ENCODE data around the gene NHLRC2.

NHLRC2 gene

DNA sequence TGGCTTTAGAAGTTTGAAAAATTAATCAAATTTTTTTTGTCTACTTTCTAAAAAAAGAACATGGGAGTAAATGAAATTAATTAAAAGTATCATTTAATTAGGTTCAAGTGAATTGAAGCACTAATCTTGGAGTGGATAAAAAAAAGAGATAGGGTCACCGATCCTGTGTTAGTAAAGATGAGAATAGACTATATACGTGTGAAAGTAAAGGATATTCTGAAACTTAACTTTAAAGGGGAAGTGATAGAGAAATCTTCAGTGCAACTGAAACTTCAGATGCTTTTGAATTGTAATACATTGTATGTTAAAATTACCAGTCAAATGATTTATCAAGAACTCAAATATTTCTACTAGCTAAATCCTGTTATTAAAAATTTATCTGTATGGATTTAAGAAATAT lies 4.8 kb downstream of the NHLRC2 start:
- DNase-seq (ENCODE audit: low spot score) = no peak

DNA sequence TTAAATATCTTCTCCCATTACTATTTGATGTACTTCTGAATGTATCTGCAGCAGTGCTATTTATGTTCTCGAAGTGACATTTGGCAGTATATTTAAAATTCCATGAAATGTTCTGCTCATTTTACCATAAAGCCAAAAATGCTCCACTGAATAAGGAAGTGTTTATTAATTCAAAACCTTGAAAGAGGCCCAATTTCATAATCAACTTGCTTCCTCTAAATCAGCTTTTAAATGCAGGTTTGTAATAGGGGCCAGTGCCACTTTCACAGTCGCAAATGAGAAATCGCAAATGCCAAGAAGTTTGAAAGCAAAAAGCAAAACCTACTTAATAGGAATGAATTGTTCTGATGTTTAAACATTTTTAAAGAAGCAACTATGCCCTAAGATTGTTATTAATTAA lies 11.4 kb downstream of the NHLRC2 start:
- no peak for DNase-seq (ENCODE audit: low spot score)

DNA sequence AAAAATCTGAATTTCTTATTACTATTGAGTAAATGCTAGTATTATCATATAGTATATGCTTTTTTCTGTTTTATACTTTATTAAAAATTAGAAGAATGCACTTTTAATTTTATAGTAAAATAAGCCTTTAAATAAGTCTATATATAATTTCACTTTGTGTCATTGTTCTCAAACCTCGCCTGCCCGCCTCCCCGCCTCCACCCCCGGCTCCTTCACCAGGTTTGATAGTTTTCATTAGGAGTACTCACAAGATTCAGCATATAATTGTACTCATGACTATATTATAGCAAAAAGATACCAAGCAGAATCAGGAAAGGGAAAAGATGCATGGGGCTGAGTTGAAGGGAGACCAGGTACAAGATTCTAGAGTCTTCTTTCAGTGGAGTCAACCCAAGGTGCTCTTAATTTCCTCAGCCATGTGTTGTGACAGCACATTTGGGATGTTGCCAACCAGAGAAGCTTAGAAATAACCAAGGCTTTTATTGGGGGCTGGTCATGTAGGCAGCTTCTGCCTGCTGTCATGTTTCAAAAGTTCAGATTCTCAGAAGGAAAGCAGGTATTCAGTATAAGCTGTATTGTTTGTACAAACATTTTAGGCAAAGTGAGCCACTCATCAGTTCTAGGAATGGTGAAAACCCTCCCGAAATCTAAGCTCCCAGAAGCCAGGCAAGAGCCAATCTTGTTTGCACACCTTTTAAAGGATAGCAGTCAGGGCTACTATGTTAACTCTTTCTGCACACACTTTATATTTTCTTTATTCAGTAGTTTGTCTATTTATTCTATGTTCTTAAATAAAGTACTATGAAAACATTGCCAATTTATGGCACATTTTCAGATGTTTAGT lies 12.3 kb downstream of the NHLRC2 start:
- DNase-seq (ENCODE audit: low spot score) = no peak

DNA sequence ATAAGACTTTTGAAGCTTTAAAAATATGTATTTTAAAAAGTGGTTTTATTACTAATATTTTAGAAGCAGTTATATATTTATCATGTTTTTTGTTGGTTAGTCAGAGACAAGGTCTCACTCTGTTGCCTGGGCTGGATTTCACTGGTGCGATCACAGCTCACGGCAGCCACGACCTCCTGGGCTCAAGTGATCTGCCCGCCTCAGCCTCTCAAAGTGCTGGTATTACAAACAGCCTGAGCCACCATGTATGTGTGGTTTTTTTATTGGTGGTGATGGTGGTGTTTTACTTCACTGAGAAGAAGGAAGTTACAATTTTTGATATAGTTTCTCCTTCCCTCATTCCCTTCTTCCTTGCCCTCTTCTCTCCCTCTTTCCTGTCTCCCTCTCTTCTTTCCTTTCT lies 13.4 kb downstream of the NHLRC2 start:
- no peak for DNase-seq (ENCODE audit: low spot score)

DNA sequence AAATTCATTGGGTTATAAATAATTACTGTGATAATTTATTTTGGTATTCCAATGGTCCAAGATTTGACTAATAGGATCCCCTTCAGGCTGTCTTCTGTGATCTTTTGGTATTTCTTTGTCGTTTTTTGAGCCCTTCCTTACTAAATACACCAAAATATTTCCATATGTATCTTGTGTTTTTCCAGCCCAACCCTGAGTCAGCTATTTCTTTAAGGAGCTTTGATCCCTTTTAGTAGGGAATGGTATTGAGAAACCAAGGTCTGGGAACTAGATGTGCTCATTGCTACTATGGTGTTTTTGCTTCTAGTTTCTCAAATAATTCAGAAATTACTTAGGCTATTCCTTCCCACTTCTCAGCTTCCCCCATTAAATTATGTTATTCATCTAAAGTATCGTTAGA lies 15.3 kb downstream of the NHLRC2 start:
- no peak for DNase-seq (ENCODE audit: low spot score)

DNA sequence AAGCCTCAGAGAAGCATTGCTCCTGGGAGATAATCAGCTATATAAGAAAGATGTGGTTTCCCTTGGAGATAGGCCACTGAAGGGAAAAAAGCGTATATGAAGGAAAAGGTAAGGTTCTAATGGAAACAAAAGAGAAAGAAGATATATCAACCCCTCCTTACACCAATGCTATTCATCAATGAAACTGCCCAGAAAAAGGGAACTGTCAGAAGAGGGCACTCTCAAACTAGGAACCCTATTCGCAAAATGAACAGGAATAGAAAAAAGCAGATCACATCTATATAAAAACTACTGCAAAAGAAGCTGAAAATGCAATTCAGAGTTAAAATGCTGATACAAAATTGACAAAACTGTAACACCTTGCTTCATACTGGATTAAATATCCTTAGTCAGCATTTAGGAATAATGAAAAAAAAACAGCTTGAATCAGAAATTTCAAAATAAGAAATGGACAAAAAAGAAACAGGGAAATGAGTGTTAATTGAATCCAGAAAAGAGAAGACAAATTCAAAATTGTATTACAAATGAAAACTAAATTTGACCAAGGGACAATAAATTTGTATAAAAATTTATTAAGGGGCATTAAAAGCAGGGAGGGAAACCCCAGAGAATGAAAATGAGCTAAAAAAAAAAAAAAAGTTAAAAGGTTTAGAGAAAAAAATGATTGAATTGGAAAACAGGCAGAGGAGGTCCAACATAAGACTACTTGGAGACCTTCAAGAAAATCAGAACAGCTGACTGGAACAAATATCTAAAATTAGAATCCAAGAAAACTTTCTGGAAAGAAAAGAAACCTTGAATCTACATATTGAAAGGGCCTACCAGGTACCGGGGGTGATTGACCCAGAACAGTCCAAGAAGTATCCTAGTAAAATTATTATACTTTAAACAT lies 17.9 kb downstream of the NHLRC2 start:
- DNase-seq (ENCODE audit: low spot score) = no peak

DNA sequence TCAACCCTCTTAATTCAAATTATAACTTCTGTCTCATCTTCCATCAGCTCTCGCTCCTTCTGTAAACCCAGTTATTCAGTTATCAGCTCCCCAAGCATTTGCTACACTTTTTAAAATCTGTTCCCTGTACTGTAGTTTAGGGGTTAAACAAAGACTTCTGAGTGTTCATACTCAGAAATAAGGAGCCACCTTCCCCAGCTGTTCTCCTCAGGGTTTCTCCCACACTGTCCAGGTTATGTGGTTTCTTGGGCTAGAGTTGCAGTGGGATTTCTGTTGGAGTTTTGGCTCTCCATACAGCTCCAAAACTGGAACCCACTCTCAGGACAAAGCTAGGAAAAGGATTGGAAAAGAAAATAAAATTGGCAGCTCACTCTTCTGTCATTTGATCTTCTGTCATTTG lies 20.8 kb downstream of the NHLRC2 start:
- no peak for DNase-seq (ENCODE audit: low spot score)

DNA sequence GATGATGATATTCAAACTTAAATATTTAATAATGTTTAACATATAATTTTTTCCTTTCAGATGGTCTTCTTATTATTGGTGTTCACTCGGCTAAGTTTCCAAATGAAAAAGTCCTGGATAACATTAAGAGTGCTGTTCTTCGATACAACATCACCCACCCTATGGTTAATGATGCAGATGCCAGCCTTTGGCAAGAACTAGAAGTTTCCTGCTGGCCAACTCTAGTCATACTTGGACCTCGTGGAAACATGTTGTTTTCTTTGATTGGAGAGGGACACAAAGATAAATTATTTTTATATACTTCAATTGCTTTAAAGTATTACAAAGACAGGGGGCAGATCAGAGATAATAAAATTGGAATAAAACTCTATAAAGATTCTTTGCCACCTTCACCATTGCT lies 22.0 kb downstream of the NHLRC2 start:
- DNase-seq (ENCODE audit: low spot score) = no peak

DNA sequence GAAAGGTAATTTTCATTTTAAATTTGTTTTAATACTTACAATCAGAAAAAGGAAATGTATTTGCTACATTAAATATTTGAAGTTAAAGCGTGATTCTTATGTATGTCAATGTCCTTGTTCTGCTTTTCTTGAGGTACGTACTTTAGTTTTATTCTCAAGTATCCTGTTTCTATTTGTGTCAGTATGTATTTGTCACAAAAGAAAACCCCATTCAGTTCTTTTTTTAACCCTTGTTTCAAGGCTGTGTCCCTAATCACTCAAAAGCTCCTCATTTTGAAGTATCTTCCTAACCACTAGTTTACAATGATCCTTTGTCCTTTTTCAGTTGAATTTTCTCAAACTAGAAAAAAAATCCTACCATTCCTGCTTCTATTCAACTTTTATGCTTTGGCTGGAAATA lies 25.2 kb downstream of the NHLRC2 start:
- no peak for DNase-seq (ENCODE audit: low spot score)

DNA sequence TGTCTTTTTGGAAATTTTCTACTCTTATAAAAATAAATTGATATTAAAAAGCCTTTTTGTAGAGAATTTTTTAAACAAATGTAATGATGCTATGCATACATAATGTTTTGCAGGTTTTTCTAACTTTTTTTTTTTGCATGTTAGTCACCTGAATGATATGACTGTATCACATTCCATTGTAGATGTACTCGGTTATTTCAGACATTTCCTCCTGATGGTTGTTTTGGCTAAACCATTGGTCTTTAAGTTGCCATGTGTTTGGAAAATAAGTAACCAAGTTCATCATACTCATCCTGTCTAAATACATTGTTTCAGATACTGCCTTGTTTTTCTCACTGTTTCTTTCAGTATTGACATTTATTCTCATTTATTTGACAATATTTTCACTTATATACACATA lies 25.8 kb downstream of the NHLRC2 start:
- DNase-seq (ENCODE audit: low spot score) = peak; percentile 4

DNA sequence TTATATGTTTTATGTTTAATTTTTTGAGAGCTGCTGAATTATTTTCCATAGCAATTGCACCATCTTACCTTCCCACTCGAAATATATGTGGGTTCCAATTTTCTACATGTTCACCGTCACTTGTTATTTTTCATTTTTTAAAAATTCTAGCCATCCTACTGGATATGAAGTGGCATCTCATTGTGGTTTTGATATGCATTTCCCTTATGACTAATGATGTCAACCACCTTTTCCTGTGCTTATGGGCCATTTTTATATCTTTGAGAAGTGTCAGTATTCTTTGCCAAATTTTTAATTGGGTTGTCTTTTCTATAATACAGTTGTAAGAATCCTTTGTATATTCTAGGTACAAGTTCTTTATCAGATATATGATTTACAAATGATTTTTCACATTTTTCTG lies 27.8 kb downstream of the NHLRC2 start:
- DNase-seq (ENCODE audit: low spot score) = no peak

DNA sequence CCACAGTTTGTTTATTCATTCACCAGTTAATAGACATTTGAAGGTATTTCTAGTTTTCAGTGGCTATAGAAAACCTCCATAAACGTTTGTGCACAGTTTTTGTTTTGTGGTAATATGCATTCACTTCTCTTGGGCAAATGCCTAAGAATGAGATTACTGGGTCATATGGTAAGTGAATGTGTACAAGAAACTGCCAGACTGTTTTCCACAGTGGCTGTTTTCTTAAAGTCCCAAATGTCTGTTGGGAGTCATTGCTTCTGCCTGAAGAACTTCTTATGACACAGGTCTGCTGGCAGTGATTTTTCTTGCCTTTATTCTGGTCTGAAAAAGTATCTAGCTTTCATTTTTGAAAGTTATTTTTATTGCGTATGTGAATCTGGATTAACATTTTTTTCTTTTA lies 35.5 kb downstream of the NHLRC2 start:
- no peak for DNase-seq (ENCODE audit: low spot score)

DNA sequence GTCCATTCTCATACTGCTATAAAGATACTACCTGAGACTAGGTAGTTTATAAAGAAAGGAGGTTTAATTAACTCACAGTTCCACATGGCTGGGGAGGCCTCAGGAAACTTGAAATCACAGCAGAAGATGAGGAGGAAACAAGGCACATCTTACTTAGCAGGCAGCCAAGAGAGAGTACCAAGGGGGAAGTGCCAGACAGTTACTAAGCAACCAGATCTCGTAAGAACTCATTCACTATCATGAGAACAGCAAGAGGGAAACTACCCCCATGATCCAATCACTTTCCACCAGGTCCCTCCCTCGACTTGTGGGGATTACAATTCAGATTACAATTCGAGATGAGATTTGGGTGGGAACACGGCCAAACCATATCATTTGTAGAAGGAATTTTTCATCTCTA lies 36.3 kb downstream of the NHLRC2 start:
- DNase-seq (ENCODE audit: low spot score) = no peak

DNA sequence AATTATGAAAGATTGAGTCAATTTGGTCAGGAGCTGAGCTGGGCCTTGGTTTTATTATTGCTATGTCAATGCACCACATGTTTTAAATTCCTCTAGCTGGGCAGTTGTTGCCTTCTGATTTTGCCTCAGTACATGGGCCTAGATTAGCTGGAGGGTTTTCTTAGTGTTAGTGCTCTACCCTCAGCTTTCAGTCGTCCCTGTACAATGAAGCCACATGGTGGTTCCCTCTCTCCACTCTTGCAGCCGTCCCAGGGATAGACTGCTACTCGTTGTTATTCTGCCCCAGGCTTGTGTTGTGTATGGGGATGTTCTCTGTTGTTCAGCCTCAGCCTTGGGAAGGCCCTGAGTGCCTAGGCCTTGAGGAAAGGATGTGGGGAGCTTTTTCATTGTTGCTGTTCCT lies 37.0 kb downstream of the NHLRC2 start:
- DNase-seq (ENCODE audit: low spot score) = no peak

DNA sequence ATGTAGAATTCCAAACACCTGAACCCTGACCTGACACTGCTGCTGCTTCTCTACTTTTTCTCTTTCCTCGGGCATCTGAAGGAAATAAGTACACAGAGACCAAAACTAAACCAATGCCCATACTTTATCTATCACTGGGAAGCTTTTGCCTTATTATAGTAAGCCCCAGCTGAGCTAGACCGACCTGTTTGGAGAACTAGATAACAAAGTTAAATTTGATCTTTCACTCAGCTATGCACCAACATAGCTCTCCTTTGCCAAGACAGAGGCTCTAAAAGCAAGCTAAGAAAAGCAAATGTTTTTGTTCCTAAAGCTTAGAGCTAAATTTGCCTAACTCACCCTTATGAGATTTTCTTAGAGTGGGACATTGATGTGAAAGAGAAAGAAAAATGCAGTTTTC lies 39.1 kb downstream of the NHLRC2 start:
- DNase-seq (ENCODE audit: low spot score) = no peak

DNA sequence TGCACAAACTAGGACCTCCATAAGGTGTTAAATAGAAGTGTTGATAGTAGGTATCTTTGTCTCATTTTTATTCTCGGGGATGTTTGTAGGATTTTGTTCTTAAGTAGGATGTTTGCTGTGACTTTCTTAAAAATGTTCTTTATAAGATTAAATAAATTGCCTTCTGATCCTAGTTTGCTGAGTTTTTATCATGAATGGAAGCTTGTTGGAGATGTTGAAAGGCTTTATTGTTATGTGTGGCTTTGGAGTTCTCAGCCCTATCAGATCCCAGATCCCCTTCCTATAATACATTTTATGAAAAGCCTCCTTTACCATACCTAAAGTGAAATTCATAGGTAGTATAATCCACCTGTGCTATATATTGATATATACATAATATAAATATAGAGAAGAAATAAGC lies 40.1 kb downstream of the NHLRC2 start:
- no peak for DNase-seq (ENCODE audit: low spot score)

DNA sequence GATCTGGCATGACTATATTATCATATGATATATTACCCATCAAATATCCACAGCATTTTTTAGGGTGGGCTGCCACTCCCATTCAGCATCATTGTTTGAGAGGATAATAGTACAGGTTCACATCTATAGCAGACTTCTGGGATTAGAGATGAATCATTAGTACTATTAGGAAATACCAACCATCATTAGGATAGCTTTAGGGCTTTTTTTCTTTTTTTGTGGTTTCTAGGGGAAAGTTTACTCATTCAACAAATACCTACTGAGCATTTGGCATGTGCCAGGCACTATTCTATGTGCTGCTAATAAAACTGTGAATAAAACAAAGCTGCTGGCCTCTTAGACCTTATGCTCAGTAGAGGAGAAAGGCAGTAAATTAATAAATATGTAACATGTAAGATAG lies 40.6 kb downstream of the NHLRC2 start:
- DNase-seq (ENCODE audit: low spot score) = peak; percentile 45

DNA sequence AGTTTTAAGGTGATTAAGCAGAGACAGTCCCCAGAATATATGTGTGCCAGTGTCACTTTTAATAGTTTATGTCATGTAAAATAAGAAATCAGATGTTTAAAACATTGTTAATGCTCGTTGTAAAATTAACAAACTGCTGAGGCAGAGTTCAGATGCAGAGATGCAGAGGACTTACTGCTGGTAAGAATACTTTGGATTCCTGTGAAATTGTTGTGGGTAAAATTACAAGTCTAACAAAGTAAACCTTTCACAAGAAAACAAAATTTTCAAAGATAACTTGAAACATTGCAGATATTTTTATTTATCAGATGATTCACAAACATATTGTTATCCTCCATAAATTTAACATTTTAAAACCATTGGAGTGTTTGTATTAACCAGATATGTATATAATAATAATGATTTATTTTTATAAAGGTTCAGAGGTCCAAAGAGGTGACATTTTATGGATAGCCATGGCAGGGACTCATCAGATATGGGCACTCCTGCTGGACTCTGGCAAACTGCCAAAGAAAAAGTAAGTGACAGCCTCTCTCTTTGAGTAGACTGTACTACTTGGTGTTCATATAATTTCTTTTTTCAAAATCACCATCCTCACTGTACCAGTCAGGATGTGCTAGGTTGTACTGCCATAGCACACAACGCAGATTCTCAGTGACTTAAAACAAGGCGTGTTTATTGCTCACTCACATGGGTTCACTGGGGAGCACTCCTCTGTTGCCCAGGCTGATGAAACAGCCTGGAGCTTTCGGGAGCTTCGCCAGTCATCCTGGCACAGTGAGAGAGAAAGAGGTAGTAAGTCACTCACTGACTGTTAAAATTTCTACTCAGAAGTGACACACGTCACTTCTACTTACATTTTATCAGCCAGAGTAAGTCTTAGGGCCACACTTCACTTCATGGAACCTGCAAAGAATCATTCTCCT lies 43.5 kb downstream of the NHLRC2 start:
- DNase-seq (ENCODE audit: low spot score) = peak; percentile 5

DNA sequence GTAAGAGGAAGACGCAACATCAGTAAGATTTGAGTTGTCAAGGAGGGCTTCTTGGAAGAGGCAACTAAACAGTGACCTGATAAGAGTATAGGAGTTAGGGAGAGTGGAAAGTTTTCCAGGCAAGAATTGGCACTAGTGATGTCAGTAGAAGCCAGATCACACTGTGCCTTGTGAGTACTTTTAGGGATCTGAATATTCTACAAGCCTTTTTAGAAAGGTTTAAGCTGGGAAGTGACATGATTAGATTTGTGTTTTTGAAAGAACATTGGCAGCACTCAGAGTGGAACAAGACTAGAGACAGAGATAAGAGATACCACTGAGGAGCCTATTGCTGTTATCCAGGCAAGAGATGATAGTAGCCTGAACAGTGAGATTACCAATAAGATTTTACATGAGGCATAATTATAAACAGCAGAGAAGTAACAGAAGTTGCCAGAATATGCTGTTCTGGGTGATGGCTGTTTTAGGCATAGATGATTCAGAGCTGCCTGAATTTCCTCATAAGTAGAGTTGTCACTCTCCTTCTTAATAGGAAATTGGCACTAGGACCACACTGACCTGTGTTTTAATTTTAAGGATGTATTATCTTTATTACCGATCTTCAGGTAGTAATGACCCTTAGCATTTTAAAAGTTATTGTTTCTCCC lies 45.6 kb downstream of the NHLRC2 start:
- peak; percentile 4 for DNase-seq (ENCODE audit: low spot score)

DNA sequence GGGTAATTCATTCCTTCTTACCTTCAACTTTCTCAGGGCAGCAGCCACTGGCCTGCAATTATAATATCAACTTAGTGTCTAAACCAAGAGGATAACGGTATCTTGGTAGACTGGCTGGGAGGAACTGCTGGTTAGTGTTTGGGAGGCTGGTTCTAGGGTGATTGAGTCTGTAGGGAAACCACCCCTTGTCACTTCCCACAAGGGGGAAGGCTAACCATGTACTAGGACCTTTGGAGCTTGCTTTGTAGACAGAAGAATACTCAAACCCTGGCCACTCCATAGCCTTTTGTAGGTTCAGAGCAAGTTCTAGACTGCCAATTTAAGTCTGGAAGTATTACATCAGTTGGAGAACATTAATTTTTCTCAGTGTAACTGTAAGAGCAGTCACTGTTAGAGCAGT lies 51.3 kb downstream of the NHLRC2 start:
- DNase-seq (ENCODE audit: low spot score) = no peak

DNA sequence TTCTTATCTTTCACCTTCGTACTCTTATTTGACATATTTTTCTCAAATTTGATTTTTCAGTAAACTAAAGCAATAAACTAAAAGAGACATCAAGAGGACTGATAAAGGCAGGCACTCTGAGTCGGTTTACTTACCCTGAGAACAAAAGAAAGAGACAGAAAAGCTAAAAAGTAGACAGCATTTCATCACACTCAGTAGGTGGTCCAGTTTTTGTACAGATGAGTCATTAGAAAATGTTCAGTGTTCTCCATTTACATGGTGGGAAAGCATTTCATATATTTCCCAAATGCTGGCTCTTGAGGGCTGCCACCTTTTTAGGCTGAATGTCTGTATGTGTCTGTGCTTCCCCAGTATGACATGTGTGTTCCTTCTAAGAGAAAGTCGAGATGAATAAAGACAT lies 52.7 kb downstream of the NHLRC2 start:
- no peak for DNase-seq (ENCODE audit: low spot score)

DNA sequence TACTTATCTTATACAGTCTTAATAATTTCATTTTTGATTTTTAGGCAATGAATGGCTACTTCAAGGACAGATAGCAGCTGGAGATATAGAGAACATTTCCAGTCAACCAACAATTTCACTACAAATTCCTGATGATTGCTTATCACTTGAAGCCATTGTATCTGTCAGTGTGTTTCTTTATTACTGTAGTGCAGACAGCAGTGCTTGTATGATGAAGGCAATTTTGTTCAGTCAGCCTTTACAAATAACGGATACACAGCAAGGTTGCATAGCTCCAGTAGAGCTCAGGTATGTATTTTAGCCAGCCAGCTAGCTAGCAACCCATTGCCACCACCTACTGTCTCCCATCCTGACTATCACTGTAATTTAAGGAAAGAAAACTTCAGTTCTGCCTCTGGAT lies 53.8 kb downstream of the NHLRC2 start:
- no peak for DNase-seq (ENCODE audit: low spot score)
